ENCODE data around the gene FNDC10.

The FNDC10 gene

DNA sequence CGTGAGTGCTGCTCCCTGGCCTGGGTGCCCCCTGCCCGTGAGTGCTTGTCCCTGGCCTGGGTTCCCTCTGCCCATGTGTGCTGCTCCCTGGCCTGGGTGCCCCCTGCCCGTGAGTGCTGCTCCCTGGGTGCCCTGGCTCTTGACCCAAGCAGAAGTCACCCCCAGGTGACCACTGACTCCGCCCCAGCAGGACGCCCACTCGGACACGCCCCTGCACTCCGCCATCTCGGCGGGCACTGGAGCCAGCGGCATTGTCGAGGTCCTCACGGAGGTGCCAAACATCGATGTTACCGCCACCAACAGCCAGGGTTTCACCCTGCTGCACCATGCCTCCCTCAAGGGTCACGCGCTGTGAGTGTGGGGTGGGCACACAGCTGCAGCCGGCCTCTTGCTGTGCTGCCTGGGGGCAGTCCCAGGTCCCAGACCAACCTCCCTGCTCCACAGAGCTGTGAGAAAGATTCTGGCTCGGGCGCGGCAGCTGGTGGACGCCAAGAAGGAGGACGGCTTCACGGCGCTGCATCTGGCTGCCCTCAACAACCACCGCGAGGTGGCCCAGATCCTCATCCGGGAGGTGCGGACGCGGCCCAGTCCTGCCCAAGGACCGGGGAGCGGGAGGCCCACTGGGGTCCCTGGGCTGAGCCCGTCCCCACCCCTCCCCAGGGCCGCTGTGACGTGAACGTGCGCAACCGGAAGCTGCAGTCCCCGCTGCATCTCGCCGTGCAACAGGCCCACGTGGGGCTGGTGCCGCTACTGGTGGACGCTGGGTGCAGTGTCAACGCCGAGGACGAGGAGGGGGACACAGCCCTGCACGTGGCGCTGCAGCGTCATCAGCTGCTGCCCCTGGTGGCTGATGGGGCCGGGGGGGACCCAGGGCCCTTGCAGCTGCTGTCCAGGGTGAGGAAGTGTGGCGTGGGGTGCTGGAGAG lies 28.2 kb upstream of the FNDC10 start:
- no peak for DNase-seq (ENCODE audit: low read depth)

DNA sequence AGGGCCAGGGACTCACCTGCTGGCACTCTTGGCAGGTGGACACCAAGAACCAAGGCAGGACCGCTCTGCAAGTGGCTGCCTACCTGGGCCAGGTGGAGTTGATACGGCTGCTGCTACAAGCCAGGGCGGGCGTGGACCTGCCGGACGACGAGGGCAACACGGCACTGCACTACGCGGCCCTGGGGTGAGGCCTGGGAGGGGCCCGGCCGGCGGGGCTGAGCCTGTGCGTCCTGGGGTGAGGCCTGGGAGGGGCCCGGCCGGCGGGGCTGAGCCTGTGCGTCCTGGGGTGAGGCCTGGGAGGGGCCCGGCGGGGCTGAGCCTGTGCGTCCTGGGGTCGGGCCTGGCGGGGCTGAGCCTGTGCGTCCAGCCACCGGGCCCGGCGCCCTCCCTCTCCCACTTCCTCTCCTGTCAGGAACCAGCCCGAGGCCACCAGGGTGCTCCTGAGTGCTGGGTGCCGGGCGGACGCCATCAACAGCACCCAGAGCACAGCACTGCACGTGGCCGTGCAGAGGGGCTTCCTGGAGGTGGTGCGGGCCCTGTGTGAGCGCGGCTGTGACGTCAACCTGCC lies 27.4 kb upstream of the FNDC10 start:
- DNase-seq (ENCODE audit: low read depth): no peak

- no peak for DNase-seq (ENCODE audit: low read depth)
These were observed 26.5 kb upstream of the FNDC10 start for GRCh38 chr1:1626207-1627141.

- DNase-seq (ENCODE audit: low read depth): no peak
These were observed 25.9 kb upstream of the FNDC10 start for GRCh38 chr1:1625824-1626206.

DNA sequence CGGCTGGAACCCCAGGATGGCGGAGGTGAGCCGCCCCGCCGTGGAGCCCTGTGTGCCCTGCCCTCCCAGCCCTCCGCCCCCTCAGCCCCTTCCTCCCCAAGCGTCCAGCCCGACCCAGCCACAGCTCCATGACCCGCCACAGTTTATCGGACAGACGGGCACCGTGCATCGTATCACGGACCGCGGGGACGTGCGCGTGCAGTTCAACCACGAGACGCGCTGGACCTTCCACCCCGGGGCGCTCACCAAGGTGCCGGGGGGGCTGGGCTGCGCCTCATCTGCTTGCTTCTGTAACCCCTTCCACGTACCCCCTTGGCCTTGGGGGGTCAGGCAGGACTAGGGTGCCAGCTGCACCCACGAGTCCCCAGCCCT lies 25.5 kb upstream of the FNDC10 start:
- DNase-seq (ENCODE audit: low read depth): no peak

DNA sequence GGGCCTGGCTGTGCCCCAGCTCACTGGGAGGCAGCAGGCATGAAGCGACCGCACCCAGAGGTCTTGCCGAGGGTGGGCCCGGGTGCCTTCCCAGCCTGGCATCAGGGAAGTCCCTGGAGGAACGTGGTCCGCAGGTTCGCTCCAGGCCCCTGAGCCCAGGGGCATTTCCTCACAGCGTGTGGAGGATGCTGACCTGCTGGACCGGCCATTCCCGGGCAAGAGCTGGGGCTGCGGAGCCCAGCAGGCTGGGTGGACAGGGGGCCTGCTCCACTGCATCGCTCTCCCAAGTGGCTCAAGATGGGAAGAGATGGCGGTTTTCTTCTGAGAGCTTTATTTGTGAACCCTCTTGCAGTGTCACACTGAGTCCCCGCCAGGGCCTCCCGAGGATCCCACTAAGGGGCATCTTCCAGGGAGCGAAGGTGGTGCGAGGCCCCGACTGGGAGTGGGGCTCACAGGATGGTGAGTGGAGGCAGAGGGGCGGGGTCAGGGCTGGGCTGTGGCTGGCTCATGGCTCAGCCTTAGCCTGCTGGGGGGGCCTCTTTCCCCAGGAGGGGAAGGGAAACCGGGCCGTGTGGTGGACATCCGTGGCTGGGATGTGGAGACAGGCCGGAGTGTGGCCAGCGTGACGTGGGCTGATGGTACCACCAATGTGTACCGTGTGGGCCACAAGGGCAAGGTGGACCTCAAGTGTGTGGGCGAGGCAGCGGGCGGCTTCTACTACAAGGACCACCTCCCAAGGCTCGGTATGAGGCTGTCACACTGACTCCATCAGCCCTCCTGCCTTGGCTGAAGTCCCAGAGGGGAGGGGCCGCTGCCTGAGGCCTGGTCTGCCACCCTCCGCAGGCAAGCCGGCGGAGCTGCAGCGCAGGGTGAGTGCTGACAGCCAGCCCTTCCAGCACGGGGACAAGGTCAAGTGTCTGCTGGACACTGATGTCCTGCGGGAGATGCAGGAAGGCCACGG lies 24.8 kb upstream of the FNDC10 start:
- DNase-seq (ENCODE audit: low read depth): no peak

GRCh38 chr1:1623631-1624442 lies 23.9 kb upstream of the FNDC10 start:
- no peak for DNase-seq (ENCODE audit: low read depth)

DNA sequence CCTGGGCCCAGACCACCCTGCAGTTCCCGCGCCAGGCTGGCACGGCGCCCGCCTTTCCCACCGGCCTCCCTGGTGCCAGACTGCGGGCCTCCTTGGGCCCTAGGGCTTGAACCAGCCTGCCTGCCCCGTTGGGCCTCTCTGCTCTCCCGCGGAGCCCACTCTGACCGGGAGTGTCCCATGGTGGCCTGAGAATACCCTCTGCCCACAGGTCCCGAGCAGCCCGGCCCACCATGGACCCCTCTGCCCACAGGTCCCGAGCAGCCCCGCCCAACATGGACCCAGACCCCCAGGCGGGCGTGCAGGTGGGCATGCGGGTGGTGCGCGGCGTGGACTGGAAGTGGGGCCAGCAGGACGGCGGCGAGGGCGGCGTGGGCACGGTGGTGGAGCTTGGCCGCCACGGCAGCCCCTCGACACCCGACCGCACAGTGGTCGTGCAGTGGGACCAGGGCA lies 23.3 kb upstream of the FNDC10 start:
- DNase-seq (ENCODE audit: low read depth): no peak

- DNase-seq (ENCODE audit: low read depth): no peak
These were observed 22.8 kb upstream of the FNDC10 start for GRCh38 chr1:1622788-1623094.

- no peak for DNase-seq (ENCODE audit: low read depth)
These were observed 22.3 kb upstream of the FNDC10 start for GRCh38 chr1:1622010-1622787.

GRCh38 chr1:1621173-1622009 lies 21.5 kb upstream of the FNDC10 start:
- DNase-seq (ENCODE audit: low read depth): no peak

GRCh38 chr1:1620433-1621139 lies 20.7 kb upstream of the FNDC10 start:
- DNase-seq (ENCODE audit: low read depth): no peak

GRCh38 chr1:1619917-1620361 lies 20.0 kb upstream of the FNDC10 start:
- DNase-seq (ENCODE audit: low read depth): no peak

DNA sequence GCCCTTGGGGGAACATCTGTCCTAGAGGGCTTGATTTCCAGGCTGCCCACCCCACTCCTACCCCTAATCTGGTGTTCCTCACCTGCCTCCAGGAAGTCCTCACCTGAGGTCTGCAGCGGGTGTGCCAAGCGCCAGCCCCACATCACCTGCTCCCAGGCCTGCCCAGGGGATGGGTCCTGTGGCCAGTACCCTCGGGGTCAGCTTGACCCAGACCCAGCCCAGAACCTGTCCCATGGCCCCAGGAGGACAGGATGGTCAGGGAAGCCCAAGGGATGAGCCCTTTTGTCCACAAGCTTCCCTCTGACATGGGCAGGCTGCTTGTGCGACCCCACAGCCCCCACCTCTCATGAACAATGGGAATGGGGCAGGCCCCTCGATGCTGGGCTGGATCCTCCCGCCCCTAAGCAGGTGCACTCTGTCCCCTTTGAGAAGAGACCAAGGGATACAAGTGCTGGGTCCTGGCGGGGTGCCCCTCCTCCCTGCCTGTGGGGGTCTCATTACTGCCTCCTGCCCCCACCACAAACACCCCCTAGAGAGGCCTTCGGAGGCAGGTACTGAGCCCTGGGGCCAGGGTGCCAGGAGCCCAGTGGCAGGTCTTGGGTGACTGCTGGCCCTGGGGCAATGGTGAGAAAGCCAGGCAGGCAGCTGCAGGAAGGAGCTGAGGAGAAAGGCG lies 18.6 kb upstream of the FNDC10 start:
- DNase-seq (ENCODE audit: low read depth): no peak

- no peak for DNase-seq (ENCODE audit: low read depth)
These were observed 18.0 kb upstream of the FNDC10 start for GRCh38 chr1:1617925-1618324.

GRCh38 chr1:1617516-1617915 lies 17.6 kb upstream of the FNDC10 start:
- no peak for DNase-seq (ENCODE audit: low read depth)

DNA sequence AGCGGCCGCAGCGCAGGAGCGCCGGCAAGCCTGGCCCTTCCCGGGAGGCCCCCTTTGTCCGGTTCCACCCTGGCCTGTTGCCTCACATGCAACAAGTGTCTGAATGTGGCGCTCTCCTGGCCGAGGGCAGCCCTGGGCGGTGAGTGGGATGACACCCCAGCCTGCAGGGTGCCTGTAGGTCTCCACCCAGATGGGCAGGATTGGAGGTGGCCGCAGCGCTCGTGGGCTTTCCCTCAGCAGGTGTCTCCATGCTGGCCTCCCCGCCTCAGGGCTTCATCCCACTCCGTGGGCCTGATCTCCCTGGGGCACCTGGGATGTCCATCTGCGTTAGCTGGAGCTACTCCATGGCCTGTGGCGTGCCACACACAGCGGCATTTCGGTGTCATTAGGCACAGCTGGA lies 16.9 kb upstream of the FNDC10 start:
- DNase-seq (ENCODE audit: low read depth): no peak
